ENCODE results near the gene MRPL14.
"Not testable (repeated sequence)": the region's sequence is repeated elsewhere in the genome, so short reads cannot be mapped to it uniquely, and the experiment has no call there.

The MRPL14 gene

DNA sequence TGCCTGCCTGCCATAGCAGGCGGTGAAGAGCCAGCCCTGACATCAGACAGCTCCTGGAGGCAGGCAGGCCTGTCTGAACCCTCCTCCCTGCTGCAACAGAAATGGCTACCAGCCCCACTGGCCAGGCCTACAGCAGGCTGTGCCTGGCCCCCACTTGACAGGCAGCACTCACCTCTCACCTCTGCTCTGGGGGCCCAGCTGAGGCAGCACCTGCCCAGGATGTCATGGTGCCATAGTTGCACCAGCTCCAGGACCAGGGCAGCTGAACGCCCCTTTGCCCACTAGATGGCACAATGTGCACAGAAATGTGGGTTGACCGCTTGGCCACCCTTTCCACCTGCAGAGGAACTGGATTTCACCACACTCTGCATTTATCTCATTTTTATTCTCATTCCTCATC, 30.6 kb downstream of the MRPL14 start:
- peak; percentile 70 for DNase-seq

DNA sequence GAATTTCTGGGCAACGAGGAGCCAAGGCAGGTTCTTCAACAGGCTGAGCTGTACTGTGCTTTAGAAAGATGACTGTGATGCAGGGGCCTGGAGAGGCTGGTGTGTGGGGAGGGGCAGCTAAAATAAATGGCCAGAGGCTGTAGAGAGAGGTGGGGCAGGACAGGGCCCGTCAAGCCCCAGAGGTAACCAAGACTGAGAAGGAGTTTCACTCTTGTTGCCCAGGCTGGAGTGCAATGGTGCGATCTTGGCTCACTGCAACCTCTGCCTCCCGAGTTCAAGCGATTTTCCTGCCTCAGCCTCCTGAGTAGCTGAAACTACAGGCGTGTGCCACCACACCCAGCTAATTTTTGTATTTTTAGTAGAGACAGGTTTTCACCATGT, 32.0 kb downstream of the MRPL14 start:
- not testable (repeated sequence) for DNase-seq

DNA sequence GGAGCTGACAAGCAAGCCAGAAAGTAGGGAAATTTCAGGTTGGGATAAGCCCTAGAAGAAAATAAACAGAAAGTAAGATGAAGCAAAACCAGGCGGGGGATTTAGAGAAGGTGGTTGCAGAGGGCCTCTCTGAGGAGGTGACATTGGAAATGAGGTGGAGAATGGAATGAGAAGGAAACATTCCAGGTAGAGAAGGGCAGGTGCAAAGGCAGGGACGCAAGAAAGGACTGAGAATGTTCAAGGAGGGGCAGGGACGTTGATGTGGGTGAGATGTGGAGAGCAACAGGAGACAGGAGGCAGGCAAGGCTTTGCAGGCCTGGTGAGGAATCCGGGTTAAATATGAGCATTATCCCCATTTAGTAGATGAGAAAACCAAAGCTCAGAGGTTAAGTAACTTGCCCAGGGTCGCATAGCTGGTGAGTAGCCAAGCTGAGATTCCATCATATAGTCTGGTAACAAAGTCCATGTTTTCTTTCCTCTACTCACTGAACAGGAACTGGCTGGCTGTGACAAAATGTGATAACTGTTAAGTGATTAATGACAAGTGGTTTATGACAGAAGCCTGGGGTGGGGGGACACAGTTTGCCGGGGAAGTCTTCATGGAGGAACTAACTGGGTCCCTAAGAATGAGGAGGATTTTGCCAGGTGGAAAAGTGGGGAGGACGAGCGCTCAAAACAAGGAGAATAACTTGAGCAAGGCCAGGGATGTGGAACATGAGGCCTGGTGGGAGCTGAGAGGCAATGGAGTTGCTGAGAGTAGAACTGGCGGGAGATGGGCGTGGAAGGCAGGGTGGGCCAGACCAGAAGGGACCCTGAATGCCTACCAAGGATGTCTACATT, 32.6 kb downstream of the MRPL14 start:
- DNase-seq: no peak

DNA sequence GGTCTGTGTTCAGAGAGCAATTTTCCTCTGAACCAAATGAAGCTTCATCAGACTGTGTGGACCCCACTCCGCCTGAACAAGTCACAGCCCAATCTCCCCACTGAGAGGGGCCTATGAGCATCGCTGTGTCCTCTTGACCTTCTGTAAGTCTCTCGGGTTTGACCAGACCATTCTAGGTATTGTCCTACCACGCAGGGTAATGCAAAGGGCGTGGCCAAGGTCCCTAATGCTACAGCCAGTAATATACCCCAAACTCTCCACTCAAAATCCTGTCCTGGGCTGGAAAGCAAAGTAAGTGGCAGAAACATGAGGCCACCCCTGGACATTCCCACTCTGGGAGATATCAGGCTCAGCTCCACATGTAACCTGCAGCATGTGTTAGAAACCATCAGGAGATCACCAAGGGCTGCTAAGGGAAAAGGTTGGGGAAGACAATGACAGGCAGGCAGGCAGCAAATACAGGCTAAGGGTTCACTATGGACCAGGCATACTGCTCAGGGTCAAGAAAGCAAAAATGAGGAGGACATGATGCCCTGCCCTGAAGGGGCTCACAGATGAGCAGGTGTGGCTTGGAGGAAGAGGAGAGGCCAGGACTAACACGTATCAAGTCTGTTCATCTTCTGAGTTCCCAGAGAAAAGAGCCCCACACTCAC, 33.4 kb downstream of the MRPL14 start:
- no peak for DNase-seq

DNA sequence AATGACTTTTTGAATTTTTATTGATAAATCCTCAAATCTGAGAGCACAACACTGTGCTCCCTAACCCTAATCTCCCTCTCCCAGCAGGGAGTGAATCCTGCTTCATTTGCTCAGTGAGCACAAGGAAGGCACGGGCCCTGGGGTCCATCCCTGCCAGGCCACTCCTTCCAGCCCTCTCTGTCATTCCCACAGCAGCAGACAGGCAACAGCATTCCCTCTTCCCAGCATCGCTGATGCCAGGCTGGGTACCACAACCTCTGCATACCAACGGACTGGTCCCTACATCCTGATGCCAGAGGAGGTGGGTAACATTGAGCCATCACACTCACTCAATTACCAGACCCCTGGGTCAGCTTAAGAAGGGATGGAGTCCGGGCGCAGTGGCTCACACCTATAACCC, 34.2 kb downstream of the MRPL14 start:
- no peak for DNase-seq

DNA sequence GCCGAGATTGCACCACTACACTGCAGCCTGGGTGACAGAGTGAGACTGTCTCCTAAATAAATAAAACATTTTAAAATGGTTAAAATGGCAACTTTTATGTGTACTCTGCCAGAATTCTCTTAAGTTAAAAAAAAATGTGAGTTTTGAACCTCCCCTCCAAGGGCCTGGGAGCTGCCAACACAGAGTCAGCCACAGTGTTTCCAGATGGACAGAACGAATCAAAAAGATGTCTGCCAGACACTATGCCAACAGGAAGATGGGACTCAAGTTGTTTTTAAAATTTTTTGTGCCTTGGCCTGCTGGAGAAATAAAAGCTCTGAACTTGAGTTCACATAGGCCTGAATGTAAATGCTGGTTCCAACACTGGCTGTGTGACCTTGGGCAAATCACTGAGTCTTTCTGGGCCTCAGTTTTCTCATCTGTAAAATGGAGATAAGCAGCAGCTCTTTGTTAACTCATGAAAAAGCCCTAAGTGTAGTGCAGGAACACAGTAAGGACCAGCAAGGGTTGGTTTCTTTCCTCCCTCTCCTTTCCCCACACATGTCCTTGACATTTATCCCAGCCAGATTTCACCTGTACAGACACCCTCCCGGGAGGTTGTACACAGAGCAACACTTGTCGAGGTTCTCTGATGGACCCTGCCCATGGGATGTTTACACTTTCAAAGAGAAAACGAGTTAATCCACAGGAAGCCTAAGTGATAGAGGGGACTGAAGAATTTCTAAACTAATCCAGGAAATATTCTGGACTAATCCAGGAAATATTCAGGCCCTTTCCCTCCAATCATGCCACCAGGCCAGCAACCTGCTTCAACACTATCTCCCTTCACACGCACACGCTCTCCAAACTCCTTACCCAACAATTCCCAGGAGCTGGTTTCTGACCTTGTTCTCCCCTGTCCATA, 35.0 kb downstream of the MRPL14 start:
- DNase-seq: no peak

DNA sequence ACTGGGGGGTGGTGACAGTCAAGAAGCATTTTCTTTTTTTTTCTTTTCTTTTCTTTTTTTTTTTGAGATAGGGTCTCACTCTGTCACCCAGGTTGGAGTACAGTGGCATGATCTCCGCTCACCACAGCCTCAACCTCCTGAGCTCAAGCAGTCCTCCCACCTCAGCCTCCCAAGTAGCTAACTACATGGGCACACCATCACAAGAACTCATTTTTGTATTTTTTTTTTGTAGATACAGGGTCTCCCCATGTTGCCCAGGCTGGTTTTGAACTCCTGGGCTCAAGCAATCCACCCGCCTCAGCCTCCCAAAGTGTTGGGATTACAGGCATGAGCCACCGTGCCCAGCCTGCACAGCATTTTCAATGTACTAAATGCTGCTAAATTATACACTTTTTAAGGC, 35.9 kb downstream of the MRPL14 start:
- not testable (repeated sequence) for DNase-seq

DNA sequence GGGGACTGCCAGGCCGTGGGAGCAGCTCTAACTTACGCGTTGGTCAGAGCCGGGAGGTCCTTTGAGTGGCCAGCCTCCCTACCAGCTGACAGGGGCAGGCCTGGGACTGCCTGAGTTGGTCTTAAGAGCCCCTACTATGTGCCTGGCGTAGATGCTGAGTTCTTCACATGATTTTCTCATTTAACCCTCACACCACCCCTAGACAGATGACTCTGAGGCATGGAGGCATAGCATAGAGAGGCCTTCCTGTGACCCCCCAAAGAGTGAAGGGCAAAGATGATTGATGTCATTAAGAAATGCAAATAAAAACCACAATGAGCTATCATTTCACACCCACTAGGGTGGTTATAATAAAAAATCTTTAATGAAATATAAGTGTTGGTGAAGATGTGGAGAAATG, 36.8 kb downstream of the MRPL14 start:
- no peak for DNase-seq

DNA sequence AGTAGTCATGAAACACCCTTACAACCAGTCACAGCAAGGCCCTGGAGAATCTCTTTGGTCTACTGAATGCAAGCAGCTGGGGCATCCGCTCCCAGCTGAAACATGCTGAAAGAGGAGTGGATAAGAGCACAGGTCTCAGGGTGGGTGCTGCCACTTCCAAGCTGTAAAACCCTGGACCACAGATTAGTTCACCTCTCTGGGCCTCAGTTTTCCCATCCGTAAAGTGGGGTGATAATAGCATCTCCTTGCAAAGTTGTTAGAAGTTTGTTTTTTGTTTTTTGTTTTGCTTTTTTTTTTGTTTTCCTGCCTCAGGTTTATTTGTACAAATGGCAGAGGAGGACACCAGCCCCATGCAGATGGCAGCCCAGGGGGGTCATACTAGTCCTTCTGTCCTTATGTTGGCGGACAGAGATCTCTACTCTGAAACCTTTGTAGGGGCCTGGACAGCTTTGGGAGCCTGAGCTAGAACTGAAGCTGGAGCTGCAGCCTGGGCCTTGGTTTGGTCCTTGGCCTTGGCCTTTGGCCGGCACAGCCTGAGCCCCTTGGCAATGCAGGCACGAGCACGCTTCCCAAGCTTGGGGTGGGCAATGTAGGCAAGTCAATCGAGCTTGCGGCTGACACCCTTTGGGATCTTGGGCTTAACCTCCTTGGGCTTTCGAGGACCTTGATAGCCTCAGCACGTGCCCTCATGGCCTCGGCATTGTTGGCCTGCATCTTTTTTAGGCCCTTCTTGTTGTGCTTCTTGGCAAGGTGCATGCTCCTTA, 38.2 kb downstream of the MRPL14 start:
- DNase-seq: no peak

DNA sequence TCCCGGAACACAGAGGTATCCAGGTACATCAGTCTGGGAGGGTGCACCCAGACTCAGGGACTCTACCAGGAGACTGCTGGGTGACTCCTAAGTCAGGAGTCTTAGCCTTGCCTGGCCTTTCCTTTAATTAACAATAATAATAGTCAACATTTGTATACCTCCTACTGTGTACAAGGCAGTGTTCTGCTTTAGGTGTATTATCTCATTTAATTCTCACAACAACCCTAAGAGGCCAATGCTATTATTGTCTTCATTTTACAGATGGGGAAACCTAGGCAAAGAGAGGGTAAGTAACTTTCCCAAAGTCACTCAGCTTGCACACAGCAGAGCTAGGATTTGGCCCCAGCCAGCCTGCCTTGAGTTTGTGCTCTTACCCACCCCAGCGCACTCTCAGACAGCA, 39.6 kb downstream of the MRPL14 start:
- DNase-seq: no peak

DNA sequence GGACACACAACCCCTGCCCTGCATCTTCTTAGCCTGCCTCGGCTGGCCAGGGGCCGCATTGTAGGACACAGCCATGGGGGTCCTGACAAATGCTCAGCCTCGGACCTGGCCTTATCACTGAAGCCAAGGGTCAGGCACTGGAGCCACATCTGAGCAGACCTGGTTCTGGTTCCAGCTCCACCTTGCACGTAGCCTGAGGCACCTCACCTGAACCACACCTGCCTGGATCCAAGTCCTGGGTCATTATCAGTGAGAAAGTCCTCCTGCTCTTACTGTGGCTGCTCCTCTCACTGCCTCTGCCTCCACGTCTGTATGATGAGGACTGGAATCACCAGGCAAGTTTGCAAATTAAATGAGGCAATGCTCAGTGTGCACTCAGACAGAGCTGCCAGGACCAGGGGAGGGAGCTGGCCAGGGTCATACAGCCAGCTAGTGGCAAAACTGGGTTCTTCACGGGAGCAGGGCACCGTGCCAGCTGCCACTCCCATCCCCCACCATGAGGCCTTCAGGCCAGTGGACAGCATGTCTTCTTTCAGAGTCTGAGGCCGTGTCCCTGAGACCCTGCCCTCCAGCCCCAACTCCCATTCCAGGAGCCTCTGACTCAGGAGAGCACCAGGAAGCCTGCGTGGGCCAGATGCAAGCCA, 40.2 kb downstream of the MRPL14 start:
- DNase-seq: no peak

DNA sequence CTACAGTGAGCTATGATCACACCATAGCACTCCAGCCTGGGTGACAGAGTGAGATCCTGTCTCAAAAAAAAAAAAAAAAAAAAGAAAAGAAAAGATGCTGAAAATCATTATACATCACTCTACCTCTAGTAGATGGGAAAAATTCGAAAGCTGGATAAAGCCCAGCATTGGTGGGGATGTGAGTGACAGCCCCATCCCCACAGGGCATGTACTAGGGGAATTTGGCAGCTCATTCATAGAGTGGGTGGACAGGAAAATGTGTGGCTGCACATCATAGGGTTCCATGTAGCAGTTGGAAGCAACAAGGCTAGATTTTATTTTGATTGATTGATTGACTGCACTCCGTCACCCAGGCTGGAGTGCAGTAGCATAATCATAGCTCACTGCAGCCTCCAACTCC, 42.0 kb downstream of the MRPL14 start:
- no peak for DNase-seq

DNA sequence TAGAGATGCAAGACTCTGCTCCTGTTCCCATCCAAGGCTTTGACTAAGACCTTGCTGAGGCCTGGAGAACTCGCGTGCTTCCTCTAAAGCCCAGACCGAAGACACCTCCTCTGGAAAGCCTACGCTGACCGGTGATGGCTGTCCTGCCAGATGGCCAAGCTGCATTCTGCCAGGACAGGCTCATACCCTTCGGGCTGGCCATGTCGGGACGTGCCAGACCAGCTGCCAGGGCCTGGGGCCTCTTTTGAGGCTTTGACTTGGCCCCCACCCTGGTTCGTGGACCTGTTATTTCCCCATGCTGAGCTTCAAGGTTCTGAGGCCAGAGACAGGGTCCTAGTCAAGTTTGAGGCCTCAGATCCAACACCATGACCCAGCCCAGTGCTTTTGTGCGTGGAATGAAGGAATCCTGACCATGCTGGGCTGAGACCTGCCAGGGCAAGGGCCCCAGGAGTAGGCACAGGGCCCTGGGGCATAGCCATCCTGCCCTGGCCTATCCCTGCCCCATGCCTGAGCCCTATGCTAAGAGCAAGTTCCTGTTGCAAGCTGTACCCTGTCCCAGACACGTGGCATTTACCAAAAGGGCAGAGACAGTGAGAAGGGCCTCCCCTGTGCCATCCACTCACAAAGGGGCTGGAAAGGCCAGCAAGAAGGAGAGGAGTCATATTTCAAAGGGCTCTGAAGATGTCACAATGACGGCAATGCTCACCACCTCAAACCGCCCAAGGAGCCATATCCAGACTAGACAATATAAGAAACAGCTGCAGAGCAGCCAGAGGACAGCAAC, 42.8 kb downstream of the MRPL14 start:
- DNase-seq: no peak

DNA sequence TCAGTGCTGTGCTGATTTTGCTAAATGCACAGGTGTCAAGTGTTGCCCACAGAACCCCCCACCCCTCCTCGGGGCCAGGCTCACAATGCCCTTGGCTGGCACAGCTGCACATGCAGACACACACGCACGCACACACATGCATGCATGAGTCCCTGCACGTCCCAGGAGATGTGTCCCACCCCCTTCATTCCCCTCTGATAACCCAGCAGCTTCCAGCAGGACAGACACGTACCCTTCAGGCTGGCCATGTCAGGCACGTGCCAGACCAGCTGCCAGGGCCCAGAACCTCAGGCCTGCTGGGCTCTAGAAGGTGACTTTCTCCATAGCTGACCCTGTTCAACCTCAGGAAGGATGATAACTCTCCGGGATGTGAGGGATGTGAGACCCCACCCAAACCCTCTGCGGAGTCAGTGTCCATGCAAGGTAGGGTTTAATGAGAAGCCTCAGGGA, 44.4 kb downstream of the MRPL14 start:
- DNase-seq: no peak

DNA sequence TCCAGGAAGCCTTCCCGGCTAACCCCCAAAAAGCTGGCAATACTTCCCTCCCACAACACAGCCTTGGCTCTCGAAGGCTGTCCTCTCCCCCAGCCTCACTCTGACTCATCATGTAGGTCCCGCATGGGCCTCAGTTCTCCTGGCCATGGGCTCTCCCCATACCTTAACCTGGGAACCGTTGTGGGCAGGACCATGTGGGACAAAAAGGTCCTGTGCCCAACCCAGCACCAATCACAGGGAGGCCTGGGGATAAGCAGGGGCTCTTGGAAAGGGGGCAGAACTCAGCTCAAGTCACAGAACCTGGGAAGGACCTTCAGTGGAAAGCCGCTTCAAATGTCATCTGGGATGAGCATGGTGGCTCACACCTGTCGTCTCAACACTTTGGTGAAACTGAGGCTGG, 45.5 kb downstream of the MRPL14 start:
- DNase-seq: no peak

DNA sequence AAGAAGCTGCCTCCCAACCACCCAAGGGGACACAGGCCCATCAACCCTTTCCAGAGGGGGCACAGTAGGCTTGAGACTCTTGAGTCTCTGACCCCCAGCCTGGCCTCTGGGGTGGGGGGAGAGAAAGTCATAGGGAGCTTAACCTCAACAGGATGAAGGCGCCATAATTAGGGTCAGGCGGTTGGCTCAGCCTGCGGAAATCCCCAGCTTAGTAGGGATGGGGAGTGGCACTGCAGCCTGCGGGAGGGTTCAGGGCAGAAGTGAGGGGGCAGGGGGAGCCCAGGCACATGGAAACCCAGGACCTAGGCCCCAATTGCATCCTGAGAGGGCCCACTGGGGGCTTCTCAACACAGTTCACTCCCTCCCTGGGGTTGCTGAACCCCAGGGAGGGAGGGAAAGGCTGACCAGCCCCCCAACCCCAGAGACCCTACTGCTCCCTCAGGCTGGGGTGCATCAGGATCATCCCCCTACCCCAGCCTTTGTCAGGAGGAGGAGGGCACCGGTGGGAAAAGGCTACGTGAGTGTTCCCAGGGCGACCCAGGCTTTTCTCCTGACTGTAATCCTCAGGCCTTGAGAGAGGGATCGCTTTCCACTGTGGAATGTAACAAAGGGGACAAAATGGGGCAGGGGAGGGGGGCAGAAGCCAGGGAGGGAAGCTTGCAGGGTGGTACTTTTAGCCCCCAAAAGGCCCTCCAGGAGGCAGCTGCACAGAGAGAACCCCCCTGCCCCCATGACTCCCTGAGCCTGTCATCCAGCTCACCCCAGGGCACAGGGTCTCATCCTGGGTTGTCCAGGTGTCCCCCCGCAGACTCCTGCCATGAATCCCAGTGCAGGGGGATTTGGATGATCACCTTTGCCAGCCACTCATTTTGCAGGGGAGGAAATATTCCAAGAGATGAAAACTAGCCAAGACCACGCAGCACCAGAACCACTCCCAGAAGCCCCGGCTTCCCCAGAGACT, 46.4 kb downstream of the MRPL14 start:
- no peak for DNase-seq

DNA sequence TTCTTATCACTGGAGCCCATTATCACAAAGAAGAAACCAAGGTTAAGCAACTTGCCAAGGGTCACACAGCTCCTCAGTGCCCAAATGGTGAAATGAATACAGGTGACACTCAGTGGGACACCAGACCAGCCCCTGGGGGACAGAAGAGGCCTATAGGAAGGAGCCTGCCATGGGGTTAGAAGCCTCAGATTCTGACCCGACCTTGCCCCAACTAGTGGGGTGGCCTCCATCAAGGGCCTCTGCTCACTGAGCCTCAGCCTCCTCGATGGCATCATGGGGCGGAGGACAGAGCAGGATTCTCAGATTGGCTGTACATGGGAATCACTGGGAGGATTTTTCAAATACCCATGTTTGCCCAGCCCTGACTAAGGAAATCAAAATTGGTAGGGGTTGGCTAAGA, 47.6 kb downstream of the MRPL14 start:
- DNase-seq: no peak

DNA sequence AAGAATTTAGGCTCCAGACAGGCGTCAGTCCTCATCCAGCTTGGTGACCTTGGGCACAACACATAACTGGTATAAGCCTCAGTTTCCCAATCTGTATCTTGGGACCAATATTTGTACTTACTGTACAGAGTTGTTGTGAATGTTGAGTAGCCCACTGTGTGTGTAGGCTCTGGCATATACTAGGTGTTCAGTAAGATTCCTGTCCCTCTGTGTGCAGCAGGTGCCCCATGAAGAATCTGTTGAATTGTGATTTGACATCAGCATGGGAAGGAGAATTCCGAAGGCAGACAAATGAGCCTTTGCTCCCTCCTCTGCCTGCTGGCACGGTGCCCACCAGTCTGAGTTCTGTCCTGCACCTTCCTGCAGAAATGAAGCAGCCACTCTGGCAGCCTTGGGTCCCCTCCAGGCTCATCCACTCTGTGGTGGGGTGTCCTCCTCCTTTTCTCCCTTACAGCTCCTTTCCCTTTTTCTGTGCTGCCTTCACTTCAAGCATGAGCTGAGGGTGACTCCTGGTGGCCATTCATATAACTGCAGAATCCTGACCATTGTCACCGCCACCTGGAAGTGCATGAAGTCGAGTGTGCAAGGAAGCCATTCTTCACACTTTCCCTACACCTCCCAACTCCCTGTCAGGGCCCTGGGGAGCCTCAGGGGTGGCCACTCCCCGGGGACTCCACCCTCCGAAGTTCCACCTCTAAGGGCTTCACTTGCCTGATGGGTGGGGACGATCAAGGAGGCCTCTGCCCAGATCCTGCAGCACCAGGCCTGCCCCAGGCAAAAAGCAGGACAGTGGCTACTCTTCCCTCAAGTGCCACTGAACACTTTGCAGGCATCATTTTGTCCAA, 48.2 kb downstream of the MRPL14 start:
- peak; percentile 57 for DNase-seq

DNA sequence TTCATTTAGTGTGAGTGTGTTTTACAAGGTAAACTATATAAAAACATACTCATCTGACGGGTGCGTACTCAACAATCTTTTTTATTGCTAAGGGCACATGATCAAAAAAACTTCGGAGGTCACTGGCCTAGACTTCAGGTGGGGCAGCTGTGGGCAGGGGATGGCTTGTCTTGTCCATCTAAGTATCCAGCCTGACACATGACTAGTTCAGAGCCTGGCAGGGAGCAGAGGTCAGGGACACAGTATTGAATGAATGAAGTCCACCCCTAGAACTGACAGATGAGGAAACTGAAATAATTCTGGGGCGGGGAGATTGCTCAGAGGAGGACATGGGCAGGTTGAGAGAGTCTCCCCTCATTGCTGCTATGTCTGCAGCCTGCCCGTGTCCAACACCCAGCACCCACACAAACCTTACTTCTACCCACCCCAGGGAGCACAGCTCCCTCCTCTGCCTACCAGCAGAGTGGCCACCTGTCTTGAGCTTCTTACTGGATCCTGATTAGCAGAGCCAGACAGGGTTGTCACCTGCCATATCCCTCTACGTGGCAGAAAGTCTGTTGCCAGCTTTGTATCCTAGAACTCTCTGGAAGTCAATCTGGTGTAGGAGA, 48.9 kb downstream of the MRPL14 start:
- DNase-seq: no peak

Measured in effector CD4-positive, alpha-beta T cell (primary cell).